HEK293 (cell line): ENCODE data around the gene CEP76.

Experiments used
- ATF2 ChIP-seq: fragments of 450-650 bp; formaldehyde crosslinking; IDR thresholded peaks from 2 replicates; pipeline ENCODE4 v1.5.1; 2016; ENCODE audit warnings: missing biosample characterization, missing genetic modification characterization, low read depth
- BCL11A ChIP-seq: fragments of 450-650 bp; formaldehyde crosslinking; IDR thresholded peaks from 2 replicates; pipeline ENCODE4 v1.5.1; 2016; ENCODE audit warnings: low read depth, missing biosample characterization, missing genetic modification characterization
- CTCF ChIP-seq: fragments of 450-650 bp; formaldehyde crosslinking; IDR thresholded peaks from 2 replicates; pipeline ENCODE4 v1.5.1; 2016; ENCODE audit warnings: missing biosample characterization, missing genetic modification characterization
- ZBTB44 ChIP-seq: fragments of 450-650 bp; IDR thresholded peaks from 2 replicates; pipeline ENCODE4 v1.5.1; 2018; ENCODE audit warnings: missing biosample characterization, mild to moderate bottlenecking, missing genetic modification characterization
- ZNF24 ChIP-seq: fragments of 450-650 bp; formaldehyde crosslinking; IDR thresholded peaks from 2 replicates; pipeline ENCODE4 v1.5.1; 2016; ENCODE audit warnings: missing biosample characterization, missing genetic modification characterization
- ZNF274 ChIP-seq, 2 experiments: fragments of 200-500 bp in 1 of 2; fragments of 450-650 bp in 1 of 2; sonication (Bioruptor generic) in 1 of 2; formaldehyde crosslinking in 1 of 2; IDR thresholded peaks; 2 replicates each; pipeline versions ENCODE4 v1.5.1 to v1.6.1; 2014 to 2016; ENCODE audit warnings: borderline replicate concordance in 1 of 2, inconsistent platforms in 1 of 2, low read length in 1 of 2, missing biosample characterization in 1 of 2, missing genetic modification characterization in 1 of 2
- ZNF354C ChIP-seq: fragments of 450-650 bp; formaldehyde crosslinking; IDR thresholded peaks from 2 replicates; pipeline ENCODE4 v1.5.1; 2016; ENCODE audit warnings: missing biosample characterization, missing genetic modification characterization, low read depth, borderline replicate concordance
- ZNF362 ChIP-seq: fragments of 450-650 bp; formaldehyde crosslinking; IDR thresholded peaks from 2 replicates; pipeline ENCODE4 v1.5.1; 2016; ENCODE audit warnings: missing biosample characterization, missing genetic modification characterization
- ZNF610 ChIP-seq: fragments of 450-650 bp; formaldehyde crosslinking; IDR thresholded peaks from 2 replicates; pipeline ENCODE4 v1.5.1; 2016; ENCODE audit warnings: missing biosample characterization, missing genetic modification characterization, borderline replicate concordance
- ZNF707 ChIP-seq: fragments of 450-650 bp; formaldehyde crosslinking; IDR thresholded peaks from 2 replicates; pipeline ENCODE4 v1.5.1; 2016; ENCODE audit warnings: missing biosample characterization, missing genetic modification characterization
- ZNF830 ChIP-seq: fragments of 450-650 bp; IDR thresholded peaks from 2 replicates; pipeline ENCODE4 v1.5.0; 2018; ENCODE audit warnings: missing biosample characterization, missing genetic modification characterization, low read depth, mild to moderate bottlenecking, moderate library complexity

- TF ChIP-seq ZNF830 (tag by site-specific recombination) (no peak), BCL11A (no peak), ZNF274 (IDR thresholded peaks at IDR 0.05; ENCODE audit: low read length) (no peak), ZNF274 (tag by site-specific recombination; IDR thresholded peaks at IDR 0.05; ENCODE audit: borderline replicate concordance) (no peak), ZNF354C (tag by site-specific recombination) (no peak), ATF2 (tag by site-specific recombination) (no peak), ZNF24 (tag by site-specific recombination) (no peak), CTCF (tag by site-specific recombination) (no peak), ZNF610 (no peak), ZNF362 (tag by site-specific recombination) (no peak), ZBTB44 (no peak), ZNF707 (tag by site-specific recombination) (no peak)
These were observed 19.2 kb upstream of the CEP76 start for GRCh38 chr18:12721495-12722275.
